Suppressor macrophage (primary cell): ENCODE data around the gene PAK1.
A peak's percentile ranks its signal among the peaks of the same experiment; 100 is the strongest.

Experiments used
- DNase-seq, 4 experiments: peaks; one replicate each; pipeline ENCODE4 v3.0.0-alpha.2; 2020 to 2022

PAK1 gene

GRCh38 chr11:77435972-77436371, 37.9 kb downstream of the PAK1 start:
- DNase-seq, result peak in 1 of 4 experiments; percentile 17

DNA sequence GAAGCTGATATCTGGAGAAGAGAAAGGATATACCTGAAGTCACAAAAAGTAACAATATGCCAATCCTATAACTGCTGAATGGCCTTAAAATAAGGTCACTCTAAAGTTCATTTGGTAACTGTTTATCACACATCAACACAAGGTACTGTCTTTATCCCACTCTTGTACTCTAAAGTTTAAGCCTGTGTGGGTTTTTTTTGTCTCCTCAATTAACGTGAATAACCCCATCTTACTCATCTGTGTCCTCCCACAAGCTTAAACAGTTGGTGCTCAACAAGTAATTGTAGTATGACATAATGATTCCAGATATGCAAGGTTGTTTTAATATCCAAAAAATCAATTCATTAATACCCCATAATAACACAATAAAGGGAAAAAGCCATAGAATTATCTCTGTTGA, 42.1 kb downstream of the PAK1 start:
- no peak for DNase-seq

DNA sequence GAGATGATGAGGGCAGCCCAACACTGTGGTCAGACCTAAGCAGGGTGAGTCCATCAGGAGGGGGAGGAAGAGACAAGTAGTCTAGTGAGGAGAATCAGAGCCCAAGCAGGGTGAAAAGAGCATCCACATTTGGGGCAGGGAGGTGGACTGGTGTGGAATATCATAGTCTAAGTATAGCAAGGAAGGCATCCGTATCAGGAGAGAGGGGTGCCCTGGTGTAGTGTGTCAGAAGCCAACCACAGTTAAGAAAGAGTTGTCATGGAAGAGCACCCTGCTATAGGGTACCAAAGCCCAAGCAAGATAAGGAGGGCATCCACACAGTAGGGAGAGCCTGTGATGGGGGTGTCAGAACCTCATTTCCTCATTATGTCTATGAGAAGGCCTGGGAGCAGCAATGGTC, 45.3 kb downstream of the PAK1 start:
- no peak for DNase-seq

DNA sequence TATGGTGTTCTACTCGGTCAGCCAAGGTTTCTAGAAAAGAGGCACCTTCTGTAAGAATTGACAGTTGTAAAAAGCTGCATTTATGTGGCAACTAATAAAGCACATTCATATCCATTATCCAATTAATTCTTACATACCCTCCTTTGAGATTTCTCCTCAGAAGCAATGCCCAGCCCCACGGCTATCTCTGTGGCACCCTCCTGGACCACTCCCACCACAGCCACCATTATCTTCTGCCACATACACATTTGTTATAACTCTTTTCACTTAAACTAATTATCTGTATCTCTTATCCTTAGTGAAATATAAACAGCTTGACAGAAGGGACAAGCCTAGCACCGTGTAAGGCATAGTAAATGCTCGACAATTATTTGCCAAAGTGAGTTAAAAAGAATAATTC, 48.5 kb downstream of the PAK1 start:
- DNase-seq, result no peak

DNA sequence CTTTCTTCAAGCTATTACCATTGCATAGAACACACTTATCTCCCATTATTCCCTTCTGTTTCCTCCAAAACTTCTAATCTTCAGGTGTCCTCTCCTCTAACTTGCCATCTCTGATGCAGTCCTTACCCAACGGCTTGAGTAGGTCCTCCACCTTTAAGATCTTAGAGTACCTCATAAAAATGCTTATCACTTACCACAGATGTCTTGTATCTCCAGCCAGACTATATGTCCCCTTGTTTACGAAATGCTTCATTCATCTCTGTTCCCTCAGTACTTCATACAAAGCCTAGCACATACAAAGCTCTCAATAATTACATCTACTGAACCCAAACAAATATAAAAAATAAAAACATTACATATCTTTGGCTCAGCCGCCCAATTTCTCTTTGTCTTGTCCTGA, 49.2 kb downstream of the PAK1 start:
- DNase-seq, result no peak

DNA sequence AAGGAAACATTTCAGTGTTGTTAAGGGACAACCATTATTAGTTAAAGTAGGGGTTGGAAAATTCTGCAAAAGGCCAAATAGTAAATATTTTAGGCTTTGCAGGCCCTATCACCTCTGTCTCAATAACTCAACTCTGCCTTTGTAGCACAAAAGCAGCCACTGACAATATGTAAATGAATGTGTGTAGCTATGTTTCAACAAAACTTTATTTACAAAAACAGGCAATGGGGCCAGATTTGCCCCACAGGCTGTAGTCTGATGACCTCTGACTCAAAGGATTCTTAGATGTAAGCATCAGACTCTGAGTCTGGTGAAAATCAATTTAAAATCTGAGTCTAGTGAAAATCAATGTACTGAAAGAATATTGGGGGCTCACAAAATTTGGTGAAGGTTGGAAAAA, 50.3 kb downstream of the PAK1 start:
- DNase-seq, result no peak

DNA sequence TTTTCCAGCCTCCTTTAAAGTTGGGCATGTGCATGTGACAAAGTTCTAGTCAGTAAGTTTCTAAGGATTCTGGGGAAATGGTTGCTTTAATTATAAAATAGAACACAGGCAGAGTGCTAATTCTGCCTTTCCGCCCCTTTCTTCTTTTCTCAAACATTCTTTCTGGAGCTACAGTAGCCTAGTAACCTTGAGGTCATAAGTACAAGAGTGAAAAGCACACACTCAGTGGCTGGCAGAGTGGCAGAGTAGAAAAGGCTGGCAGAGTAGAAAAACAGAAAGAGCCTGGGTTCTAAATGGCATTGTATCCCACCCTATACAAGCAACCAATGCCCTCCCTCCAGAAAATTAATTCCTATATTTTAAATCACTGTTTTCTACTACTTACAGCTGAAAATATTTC, 51.2 kb downstream of the PAK1 start:
- DNase-seq, result no peak

- DNase-seq, result no peak
Observed at GRCh38 chr11:77421041-77421723, 52.7 kb downstream of the PAK1 start.

DNA sequence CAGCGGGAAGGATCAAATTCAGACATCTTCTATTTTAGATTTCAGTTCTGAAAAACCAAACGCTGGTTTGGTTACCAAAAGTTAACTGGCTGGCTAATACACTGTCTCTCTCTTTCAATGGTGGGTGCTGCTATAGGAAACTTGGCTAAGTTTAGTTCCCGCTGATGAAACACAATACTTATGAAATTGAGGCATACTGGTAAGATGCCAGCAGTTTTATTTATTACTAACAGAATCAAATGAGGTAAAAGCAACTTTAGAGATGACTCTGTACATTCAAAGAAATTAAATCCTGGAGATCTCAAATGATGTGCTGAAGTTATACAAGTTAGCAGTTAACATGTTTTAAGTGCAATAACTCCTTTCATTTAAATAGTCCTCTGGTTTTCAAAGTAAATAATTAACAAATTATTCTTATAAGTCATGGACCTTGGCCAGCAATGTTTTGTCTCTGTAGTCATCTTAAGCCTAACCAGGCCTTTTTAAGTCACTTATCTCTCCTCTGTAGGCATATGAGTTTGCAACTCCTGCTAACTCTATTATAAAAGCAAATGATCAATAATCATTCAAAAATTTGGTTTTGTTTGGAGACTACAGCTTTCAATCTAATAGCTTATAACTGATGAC, 54.8 kb downstream of the PAK1 start:
- peak in 2 of 4 experiments; percentile 28 to 39 for DNase-seq

GRCh38 chr11:77418155-77418970, 55.5 kb downstream of the PAK1 start:
- peak in 3 of 4 experiments; percentile 33 to 63 (median 62) for DNase-seq

DNA sequence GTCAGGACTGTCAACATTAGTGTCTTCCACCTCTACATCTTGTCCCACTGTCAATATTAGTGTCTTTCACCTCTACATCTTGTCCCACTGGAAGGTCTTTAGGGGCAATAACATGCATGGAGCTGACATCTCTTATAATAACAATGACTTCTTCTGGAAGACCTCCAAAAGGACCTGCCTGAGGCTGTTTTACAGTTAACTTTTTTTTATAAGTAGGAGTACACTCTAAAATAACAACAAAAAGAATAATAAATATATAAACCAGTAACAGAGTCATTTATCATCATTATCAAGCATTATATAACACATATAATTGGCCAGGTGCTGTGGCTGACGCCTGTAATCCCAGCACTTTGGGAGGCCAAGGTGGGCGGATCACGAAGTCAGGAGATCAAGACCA, 57.5 kb downstream of the PAK1 start:
- no peak for DNase-seq

DNA sequence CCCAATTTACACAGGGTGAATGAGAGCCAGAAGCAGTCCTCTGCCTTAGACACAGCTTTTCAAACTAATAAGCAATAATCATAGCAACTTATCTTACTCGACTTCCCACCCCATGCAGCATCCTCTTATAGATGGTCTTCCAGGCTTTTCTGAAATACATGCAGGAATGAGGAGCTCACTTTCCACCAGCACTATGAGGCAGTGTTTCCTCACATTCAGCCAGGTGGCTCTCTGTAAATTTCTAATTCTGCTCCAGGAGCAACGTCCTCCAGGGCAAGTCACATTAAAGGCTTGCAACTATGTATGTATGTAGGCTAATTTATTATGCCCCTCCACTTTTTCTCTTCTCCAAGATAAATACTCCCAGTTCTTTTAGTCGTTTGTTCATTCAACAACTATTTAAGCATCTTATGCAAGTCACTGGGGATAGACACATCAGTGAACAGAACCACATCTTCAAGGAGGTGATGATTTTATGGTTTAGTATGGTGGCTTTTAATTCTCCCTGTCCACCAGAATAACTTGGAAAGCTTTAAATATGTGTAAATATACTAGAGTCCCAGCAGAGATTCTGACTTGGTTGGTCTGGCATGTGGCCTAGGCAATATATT, 59.9 kb downstream of the PAK1 start:
- DNase-seq, result no peak

- no peak for DNase-seq
Observed at GRCh38 chr11:77412814-77413213, 61.1 kb downstream of the PAK1 start.

GRCh38 chr11:77411717-77412441, 62.0 kb downstream of the PAK1 start:
- DNase-seq, result peak; percentile 88 to 96 (median 92)

- peak; percentile 53 to 82 (median 74) for DNase-seq
Observed at GRCh38 chr11:77411137-77411707, 62.7 kb downstream of the PAK1 start.

- DNase-seq, result peak in 3 of 4 experiments; percentile 36 to 48 (median 41)
Observed at GRCh38 chr11:77410076-77410827, 63.6 kb downstream of the PAK1 start.

DNA sequence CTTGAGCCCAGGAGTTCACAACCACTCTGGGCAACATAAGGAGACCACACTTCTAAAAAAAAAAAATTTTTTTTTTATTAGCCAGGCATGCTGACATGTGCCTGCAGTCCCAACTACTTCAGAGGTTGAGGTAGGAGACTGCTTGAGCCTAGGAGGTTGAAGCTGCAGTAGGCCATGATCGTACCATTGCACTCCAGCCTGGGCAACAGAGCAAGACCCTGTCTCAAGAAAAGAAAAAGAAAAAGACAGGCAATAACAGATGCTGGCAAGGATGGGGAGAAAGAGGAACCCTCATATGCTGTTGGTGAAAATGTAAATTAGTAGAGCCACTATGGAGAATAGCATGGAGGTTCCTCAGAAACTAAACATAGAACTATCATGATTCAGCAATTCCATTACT, 64.8 kb downstream of the PAK1 start:
- peak in 2 of 4 experiments; percentile 24 to 46 for DNase-seq

GRCh38 chr11:77407613-77408012, 66.3 kb downstream of the PAK1 start:
- DNase-seq, result peak; percentile 37 to 52 (median 45)

GRCh38 chr11:77406396-77406795, 67.5 kb downstream of the PAK1 start:
- DNase-seq, result no peak

GRCh38 chr11:77403211-77403610, 70.7 kb downstream of the PAK1 start:
- no peak for DNase-seq

DNA sequence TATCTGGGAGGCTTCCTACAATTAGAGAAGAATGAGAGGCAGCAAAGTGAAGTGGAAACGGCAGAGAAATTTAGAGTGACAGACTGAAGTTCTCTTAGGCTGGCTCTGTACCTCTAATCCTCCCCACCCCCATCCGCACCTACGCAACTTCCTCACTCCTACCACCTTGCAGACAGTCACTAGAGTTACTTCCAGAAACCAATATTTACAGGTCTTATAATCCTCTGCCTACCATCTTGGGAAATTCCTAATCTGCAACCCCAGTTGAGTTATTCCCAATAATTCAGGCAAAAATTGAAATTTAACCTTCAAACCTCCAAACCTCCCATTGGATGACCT, 71.7 kb downstream of the PAK1 start:
- DNase-seq, result no peak
